Endothelial cell (in vitro differentiated cells): ENCODE data around the gene TBC1D4. TPM values are rescaled to one million over a fixed set of nuclear protein-coding genes. Genes with fewer than 3 reads are reported as not detected.
A peak's percentile ranks its signal among the peaks of the same experiment; 100 is the strongest.

Experiments
- DNase-seq: peaks from one replicate; pipeline ENCODE4 v3.0.0; 2021; ENCODE audit warnings: low spot score
- H3K27ac Mint-ChIP-seq: one replicate; pipeline ENCODE4 v1.8.0; 2021; ENCODE audit warnings: mixed read lengths, inconsistent platforms; ENCODE audit not compliant: unreplicated experiment
- H3K27me3 Mint-ChIP-seq: one replicate; pipeline ENCODE4 v1.8.0; 2021; ENCODE audit warnings: mild to moderate bottlenecking, moderate library complexity, mixed read lengths, inconsistent platforms; ENCODE audit not compliant: unreplicated experiment
- H3K36me3 Mint-ChIP-seq: one replicate; pipeline ENCODE4 v1.8.0; 2021; ENCODE audit warnings: mild to moderate bottlenecking, low read depth, mixed read lengths, inconsistent platforms; ENCODE audit not compliant: unreplicated experiment
- H3K4me1 Mint-ChIP-seq: one replicate; pipeline ENCODE4 v1.8.0; 2021; ENCODE audit warnings: mild to moderate bottlenecking, mixed read lengths, inconsistent platforms; ENCODE audit not compliant: unreplicated experiment
- H3K4me3 Mint-ChIP-seq: one replicate; pipeline ENCODE4 v1.8.0; 2021; ENCODE audit warnings: mild to moderate bottlenecking, mixed read lengths, inconsistent platforms; ENCODE audit not compliant: unreplicated experiment
- H3K9me3 Mint-ChIP-seq: one replicate; pipeline ENCODE4 v1.8.0; 2021; ENCODE audit warnings: mixed read lengths, inconsistent platforms; ENCODE audit not compliant: unreplicated experiment
- CTCF ChIP-seq: fragments of 200-600 bp; sonication (generic); IDR thresholded peaks from one replicate; pipeline ENCODE4 v1.5.0; 2021; ENCODE audit warnings: antibody characterized with exemption; ENCODE audit not compliant: unreplicated experiment
- total RNA-seq: library from RNA; stranded (reverse); fragmentation: NEBNext Ultra II Directional; extraction: Animal tissue kit (Norgen Biotek cat#: 25700); gene quantifications from one replicate; pipeline ENCODE4 v1.2.1, GENCODE V29; 2021; ENCODE audit not compliant: unreplicated experiment

TBC1D4 gene
- total RNA-seq, 1 donor from 2014 or later, result 47.2 TPM

GRCh38 chr13:75373988-75374387 lies 108.0 kb downstream of the TBC1D4 start:
- no peak overlapping the region for H3K27ac Mint-ChIP-seq
- no peak overlapping the region for H3K4me3 Mint-ChIP-seq
- no peak for DNase-seq
- no peaks in the 10 kb centered on the region for H3K9me3 Mint-ChIP-seq
- H3K4me1 Mint-ChIP-seq, result peaks cover 3% of the 10 kb centered on the region
- H3K36me3 Mint-ChIP-seq, result no peaks in the 10 kb centered on the region
- no peaks in the 10 kb centered on the region for H3K27me3 Mint-ChIP-seq
- TF ChIP-seq CTCF, result no peak

GRCh38 chr13:75372923-75373841 lies 108.8 kb downstream of the TBC1D4 start:
- Mint-ChIP-seq H3K4me3 (no peak overlapping the region), H3K4me1 (peaks cover 6% of the 10 kb centered on the region)

GRCh38 chr13:75372517-75372916 lies 109.5 kb downstream of the TBC1D4 start:
- peaks cover 7% of the 10 kb centered on the region for H3K4me1 Mint-ChIP-seq
- DNase-seq, result peak; percentile 25
- H3K27me3 Mint-ChIP-seq, result no peaks in the 10 kb centered on the region
- H3K36me3 Mint-ChIP-seq, result no peaks in the 10 kb centered on the region
- H3K27ac Mint-ChIP-seq, result no peak overlapping the region
- H3K4me3 Mint-ChIP-seq, result no peak overlapping the region
- H3K9me3 Mint-ChIP-seq, result no peaks in the 10 kb centered on the region
- TF ChIP-seq CTCF, result peak; percentile 83

More at GRCh38 chr13:75372923-75373841, 108.8 kb downstream of the TBC1D4 start:
- H3K27ac Mint-ChIP-seq, result no peak overlapping the region
- no peaks in the 10 kb centered on the region for H3K9me3 Mint-ChIP-seq
- DNase-seq, result no peak
- H3K36me3 Mint-ChIP-seq, result no peaks in the 10 kb centered on the region
- H3K27me3 Mint-ChIP-seq, result no peaks in the 10 kb centered on the region
- no peak for TF ChIP-seq CTCF

- H3K27ac Mint-ChIP-seq, result no peak overlapping the region
- H3K4me3 Mint-ChIP-seq, result no peak overlapping the region
- DNase-seq, result no peak
- H3K9me3 Mint-ChIP-seq, result no peaks in the 10 kb centered on the region
- TF ChIP-seq CTCF, result no peak
- H3K36me3 Mint-ChIP-seq, result no peaks in the 10 kb centered on the region
- peaks cover 19% of the 10 kb centered on the region for H3K4me1 Mint-ChIP-seq
- no peaks in the 10 kb centered on the region for H3K27me3 Mint-ChIP-seq
Measured at GRCh38 chr13:75371203-75371602, 110.8 kb downstream of the TBC1D4 start.

- Mint-ChIP-seq H3K27me3 (no peaks in the 10 kb centered on the region), H3K27ac (no peak overlapping the region), H3K36me3 (no peaks in the 10 kb centered on the region), H3K4me3 (no peak overlapping the region), H3K4me1 (peaks cover 23% of the 10 kb centered on the region), H3K9me3 (no peaks in the 10 kb centered on the region)
- DNase-seq, result no peak
- no peak for TF ChIP-seq CTCF
Measured at GRCh38 chr13:75370774-75371173, 111.2 kb downstream of the TBC1D4 start.
